Activated CD8-positive, alpha-beta memory T cell treated with anti-CD3 and anti-CD28 coated beads, Interleukin-2, amount 50 U/mL, for 48 hours (primary cell): Measurements from ENCODE around the gene DUSP9.
"Not testable (repeated sequence)": the region's sequence is repeated elsewhere in the genome, so short reads cannot be mapped to it uniquely, and the experiment has no call there.

Experiments
- DNase-seq: peaks from one replicate; pipeline ENCODE4 v3.0.0-alpha.2; 2020

Gene DUSP9, protein sequence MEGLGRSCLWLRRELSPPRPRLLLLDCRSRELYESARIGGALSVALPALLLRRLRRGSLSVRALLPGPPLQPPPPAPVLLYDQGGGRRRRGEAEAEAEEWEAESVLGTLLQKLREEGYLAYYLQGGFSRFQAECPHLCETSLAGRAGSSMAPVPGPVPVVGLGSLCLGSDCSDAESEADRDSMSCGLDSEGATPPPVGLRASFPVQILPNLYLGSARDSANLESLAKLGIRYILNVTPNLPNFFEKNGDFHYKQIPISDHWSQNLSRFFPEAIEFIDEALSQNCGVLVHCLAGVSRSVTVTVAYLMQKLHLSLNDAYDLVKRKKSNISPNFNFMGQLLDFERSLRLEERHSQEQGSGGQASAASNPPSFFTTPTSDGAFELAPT

GRCh38 chrX:153646620-153647373, at the start of gene DUSP9:
DUSP9 (plus strand) TSS chrX:153647203; CDS start chrX:153647954, 751 bp downstream.
- peak; percentile 52 for DNase-seq

DNA sequence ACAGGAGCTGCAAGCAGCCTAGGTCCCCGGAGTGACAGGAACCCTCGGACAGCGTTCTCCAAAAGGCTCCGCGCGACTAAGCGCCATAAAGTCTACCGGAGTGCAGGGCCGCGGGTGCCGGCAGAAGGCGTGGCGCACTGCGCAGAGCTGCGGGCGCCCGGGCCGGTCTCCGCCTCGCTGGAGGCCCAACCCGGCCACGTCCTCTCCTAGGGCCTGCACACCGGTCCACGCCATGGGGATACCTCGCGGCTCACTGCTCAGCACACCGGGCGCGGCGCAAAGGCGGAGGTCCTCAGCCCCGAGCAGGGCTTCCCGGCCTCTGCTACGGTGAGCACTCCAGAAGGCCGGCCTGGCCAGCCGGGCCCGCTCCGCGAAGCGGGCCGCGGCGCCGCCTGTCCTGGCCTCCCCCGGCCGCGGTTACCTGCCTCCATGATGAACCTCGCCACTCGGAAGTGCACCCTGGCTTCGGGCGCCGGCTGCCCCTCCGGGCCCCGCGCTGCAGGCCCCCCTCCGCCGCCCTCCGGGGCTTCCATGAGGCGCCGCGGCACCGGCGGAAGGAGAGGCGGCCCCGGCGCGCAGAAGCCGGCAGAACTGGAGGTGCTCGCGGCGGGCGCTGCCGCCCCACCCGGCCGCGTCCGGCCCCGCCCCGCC, 48.3 kb upstream of the DUSP9 start, which contains the start of gene CCNQ:
Gene CCNQ (minus strand): TSS at position 599 of the 651 bp plus-strand sequence. CDS start 66 bp downstream, at position 533.
- DNase-seq = peak; percentile 55

- DNase-seq = peak; percentile 90
Observed at GRCh38 chrX:153599192-153600031, 47.6 kb upstream of the DUSP9 start.

GRCh38 chrX:153600032-153600373, 47.0 kb upstream of the DUSP9 start:
- DNase-seq = no peak

DNA sequence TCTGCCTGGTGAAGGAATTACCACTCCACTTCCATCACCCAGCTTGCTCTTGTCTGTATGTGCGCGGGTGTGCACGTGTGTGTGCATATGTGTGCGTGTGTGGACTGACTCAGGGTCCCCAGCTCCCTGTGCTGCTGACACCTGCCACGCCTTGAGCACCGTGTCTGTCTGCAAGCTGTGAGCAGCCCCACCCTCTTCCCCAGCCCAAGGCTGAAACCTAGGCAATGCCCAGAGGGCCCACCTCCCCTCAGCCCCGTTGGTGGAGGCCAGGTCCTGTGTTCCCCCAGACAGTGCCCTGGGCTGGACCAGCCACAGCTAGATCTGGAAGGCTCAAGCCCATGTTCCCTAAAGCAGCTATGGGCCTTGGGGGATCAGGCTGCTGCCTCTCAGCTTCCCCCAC, 46.1 kb upstream of the DUSP9 start:
- DNase-seq = no peak

- DNase-seq = no peak
Observed at GRCh38 chrX:153601511-153602110, 45.4 kb upstream of the DUSP9 start.

- DNase-seq = no peak
Observed at GRCh38 chrX:153602601-153603000, 44.4 kb upstream of the DUSP9 start.

GRCh38 chrX:153603131-153603656, 43.8 kb upstream of the DUSP9 start:
- DNase-seq = no peak

DNA sequence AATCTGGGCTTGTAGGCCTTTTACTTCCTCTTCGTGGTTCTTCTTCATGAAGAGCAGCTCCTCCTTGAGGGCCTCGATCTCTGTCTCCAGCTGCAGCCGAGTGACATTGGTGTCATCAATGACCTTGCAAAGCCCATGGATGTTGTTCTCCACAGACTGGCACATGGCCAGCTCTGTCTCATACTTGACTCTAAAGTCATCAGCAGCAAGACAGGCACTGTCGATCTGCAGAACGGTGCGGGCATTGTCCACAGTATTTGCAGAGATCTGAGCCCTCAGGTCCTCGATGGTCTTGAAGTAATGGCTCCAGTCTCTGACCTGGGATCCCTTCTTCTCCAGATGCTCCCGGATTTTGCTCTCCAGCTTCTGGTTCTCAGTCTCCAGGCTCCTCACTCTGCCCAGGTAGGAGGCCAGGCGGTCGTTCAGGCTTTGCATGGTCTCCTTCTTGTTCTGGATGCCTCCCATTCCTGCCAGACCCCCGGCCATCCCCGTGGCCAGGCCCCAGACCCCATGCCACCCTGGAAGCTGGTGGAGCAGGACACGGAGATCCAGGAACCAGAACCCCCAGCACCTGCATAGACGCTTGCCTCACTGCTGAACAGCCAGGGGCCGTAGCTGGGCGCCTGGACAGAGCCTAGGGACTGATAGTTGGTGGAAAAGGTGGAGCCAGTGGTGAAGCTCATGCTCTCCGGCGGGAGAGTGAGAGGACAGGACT, 42.2 kb upstream of the DUSP9 start:
- DNase-seq = not testable (repeated sequence)

DNA sequence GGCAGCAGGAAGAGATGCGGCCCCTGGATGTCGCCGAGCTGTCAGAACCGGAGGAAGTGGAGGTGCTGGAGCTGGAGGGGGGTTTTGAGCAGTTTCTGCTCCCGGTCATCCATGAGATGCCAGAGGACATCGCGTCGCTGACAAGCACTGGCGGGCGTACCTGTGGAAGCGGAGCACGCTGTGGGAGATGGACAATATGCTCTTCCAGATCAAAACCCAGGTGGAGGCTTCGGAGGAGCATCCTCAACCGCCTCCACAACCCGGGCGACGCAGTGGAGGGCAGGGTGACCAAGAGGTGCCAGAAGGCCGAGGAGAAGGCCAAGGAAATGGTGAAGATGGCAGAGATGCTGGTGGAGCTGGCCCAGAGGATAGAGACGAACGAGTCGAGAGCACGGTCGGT, 40.5 kb upstream of the DUSP9 start:
- no peak for DNase-seq

GRCh38 chrX:153608376-153608775, 38.6 kb upstream of the DUSP9 start:
- no peak for DNase-seq

DNA sequence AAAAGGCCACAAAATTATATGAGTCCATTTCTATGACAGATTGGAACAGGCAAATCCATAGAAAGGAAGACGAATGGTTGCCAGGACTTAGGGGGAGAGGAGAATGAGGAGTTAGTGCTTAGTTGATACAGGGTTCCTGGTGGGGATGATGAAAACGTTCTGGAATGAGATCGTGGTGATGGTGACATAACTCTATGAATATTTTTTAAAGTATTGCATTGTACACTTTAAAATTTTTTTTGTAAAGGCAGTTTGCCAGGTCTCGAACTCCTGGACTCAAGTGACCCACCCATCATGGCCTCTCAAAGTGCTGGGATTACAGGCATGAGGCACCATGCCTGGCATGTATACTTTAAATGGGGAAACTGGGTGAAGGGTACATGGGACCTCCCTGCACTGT, 38.2 kb upstream of the DUSP9 start:
- no peak for DNase-seq

- DNase-seq = peak; percentile 87
Observed at GRCh38 chrX:153609917-153610835, 36.8 kb upstream of the DUSP9 start.

DNA sequence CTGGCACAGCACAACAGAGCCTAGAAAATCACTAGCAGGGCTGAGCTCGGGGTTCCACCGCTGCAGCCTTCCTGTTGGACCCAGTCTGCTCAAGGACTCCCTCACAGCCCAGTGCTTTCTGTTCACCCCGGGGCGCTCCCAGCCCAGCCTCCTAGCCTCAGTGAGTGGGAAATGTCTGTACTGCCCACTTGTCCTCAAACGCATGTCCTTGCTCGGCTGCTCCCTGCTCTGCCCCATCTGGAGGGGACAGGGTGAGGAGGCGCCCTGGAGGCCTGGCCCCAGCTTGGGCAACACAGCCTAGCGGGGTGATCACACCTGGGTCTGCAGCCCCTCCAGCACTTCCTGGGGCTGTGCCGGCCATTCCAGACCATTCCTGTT, 36.2 kb upstream of the DUSP9 start:
- no peak for DNase-seq

DNA sequence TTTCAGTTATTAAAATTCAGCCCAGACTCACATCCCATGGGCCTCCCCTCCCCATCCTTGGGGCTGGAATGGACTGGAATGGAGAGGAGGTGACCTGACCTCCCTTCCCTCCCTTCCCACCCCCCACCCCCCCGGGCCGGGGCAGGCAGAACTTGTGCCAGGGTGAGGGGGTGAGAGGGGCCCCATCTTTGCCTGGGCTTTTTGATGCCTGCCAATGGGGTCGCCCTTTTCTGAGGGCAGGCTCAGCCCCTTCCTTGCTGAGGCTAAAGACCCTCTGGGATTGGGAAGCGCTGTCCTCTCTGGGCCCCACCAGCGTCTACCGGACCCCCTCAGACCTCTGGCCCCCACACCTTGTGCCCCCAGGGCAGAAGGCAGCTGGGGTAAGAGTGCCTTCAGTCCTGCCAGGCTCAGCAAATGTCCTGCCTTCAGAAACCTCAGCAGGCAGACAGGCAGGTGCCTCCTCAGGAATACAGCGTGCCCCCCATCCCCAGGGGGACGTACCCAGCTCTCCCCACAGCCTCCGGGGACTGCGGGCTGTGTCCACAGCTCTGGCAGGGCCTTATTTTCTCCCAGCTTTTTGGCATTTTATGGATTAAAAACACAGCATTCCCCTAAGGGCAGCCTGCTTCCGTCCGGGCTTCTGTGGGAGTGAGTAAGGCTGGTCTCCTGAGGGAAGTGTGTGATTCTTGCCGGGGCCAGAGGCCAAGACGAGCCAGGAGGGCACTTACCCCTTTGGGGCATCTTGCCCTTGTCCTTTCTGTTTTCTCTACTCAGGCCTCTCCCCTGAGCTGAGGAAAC, 35.5 kb upstream of the DUSP9 start:
- DNase-seq = no peak

DNA sequence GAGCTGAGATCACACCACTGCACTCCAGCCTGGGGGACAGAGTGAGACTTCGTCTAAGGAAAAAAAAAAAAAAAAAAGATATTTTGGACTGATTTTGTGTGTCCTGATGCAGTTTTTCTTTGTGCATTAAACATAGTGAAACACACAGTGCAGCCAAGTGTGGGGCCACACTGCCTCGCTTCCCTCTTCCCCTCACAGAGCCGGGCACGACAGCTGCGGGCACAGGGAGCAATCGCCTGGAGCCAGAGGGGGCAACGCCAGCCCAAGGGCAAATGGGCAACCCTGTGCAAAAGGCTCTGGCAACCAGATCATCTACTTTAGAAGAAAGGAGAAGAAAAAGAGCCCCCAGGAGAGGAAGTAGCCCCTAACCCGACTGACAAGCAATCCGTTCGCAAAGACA, 34.6 kb upstream of the DUSP9 start:
- no peak for DNase-seq

DNA sequence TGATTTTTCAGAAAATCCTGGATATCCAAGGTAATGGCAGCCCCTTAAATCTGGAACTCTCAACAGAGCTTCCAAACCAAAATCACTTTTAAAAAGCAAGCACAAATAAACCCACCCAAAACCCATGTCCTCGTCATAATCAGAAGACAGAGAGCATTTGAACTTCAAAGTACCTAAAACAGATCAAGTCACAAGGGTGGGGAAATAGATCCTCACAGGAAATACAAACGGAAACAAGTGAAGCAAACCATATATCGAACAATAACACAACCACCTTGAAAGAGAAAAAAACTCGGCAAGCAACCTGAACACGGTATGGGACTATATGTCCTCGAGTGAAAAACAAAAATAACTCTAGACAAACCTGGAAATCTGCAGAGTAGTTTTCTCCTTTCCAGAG, 32.2 kb upstream of the DUSP9 start:
- DNase-seq = no peak

- no peak for DNase-seq
Observed at GRCh38 chrX:153620576-153620975, 26.4 kb upstream of the DUSP9 start.

- DNase-seq = no peak
Observed at GRCh38 chrX:153621949-153622598, 24.9 kb upstream of the DUSP9 start.
